Stimulated activated CD8-positive, alpha-beta memory T cell treated with anti-CD3 and anti-CD28 coated beads, Interleukin-2, amount 100 ng/mL, for 1 hour (primary cell): ENCODE results near the gene PPDPF.
A peak's percentile ranks its signal among the peaks of the same experiment; 100 is the strongest.
"Not testable (repeated sequence)": the region's sequence is repeated elsewhere in the genome, so short reads cannot be mapped to it uniquely, and the experiment has no call there.

ENCODE experiments used
- DNase-seq, 2 donors: peaks; one replicate each; pipeline ENCODE4 v3.0.0-alpha.2; 2020; ENCODE audit warnings: low read depth in 2 of 2

The PPDPF gene

DNA sequence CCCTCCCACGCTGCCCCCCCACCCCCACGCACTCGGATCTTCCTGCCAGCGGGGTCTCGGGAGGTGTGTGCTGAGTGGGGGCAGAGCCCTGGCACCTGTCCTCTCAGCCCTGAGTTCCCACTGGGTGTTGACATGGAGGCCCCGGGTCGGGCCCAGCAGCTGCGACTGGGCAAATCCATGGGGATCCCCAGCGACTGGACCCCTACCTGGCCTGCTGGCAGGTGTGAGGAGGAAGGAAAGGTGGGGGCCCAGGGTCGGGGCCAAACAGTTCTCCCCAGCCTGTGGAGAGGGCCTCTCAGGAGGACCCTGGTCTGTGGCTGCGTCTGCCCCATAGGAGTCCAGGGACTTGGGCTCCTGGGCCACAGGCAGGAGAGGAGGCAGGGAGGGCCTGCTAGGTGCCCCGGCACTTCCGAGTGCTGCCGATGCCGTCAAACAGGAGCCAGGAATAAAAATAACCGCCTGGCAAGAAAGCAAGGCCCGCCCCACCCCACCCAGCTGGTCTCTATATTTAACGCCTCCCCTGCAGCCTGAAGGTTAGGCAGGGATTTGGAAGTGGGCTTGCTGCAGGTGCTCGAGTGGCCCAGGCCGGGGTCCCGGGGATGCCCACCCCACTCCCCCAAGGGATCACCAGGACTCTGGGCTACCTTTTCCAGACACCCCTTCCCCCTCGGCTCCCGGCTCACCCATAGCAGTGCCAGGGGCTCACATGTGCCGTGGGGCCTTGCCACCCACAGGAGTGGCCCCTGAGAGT is 20.2 kb upstream of the PPDPF start:
- DNase-seq = no peak

GRCh38 chr20:63500902-63501817 is 19.4 kb upstream of the PPDPF start:
- DNase-seq = no peak

- DNase-seq = no peak
These were observed 18.5 kb upstream of the PPDPF start for GRCh38 chr20:63501818-63502670.

GRCh38 chr20:63502671-63503172 is 17.8 kb upstream of the PPDPF start:
- no peak for DNase-seq

DNA sequence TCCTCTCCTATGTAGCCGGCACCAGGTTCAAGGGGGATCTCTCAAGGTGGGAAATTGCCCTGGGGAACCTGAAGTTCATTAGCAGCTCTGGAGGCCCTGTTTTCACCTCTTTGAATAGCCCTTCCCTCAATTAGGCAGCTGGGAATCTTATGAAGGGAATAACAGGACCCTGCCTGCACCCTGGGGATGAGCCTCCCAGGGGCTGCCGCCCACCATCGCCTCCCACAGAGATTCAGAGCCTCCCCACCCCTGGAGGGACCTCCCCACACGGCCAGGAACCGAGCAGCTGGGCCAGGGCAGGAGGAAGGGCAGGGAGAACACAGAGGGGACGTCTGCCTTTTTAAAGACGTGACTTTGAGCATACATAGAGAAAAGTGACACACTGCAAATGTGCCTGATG is 17.0 kb upstream of the PPDPF start:
- DNase-seq = no peak

DNA sequence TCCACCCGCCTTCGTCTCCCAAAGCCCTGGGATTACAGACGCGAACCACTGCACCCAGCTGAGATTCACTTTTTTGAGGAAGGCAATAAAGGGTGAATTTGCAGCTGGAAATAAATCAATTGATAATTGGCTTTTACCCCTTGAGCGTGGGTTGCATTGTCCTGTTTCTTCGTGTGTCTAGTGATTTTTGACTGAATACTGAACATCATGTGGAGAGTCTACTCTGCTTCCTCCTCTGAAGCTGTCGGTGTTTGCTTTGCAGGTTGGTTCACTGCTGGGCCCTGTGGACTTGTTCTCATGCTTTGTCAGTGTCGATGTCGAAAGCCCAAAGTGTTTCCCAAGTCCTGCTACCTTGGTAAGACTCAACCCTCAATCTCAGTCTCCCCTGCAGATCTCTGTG is 15.9 kb upstream of the PPDPF start:
- DNase-seq = no peak

- DNase-seq = no peak
These were observed 15.3 kb upstream of the PPDPF start for GRCh38 chr20:63505281-63505680.

GRCh38 chr20:63505723-63506122 is 14.8 kb upstream of the PPDPF start:
- no peak for DNase-seq

DNA sequence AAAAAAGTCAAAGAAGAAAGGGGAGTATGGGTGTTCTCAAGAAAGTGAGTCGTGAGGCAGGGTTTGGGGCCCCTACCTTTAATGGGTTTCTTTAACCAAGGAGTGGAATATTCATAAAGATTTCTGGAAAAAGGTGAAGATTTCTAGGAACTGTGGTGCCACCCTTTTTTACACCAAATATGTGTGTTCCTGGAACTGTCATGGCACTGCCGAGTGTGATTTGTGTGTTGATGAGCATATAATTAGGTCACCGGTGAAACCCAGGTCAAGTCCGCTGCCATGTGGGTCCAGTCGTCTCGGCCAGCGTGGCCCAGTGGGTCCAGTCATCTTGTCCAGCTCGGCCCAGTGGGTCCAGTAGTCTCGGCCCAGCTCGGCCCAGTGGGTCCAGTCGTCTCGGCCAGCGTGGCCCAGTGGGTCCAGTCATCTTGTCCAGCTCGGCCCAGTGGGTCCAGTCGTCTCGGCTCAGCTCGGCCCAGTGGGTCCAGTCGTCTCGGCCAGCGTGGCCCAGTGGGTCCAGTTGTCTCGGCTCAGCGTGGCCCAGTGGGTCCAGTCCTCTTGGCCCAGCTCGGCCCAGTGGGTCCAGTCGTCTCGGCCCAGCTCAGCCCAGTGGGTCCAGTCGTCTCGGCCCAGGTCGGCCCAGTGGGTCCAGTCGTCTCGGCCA is 13.4 kb upstream of the PPDPF start:
- no peak for DNase-seq

GRCh38 chr20:63508072-63508768 is 12.3 kb upstream of the PPDPF start:
- no peak for DNase-seq

GRCh38 chr20:63509088-63509564 is 11.4 kb upstream of the PPDPF start:
- no peak for DNase-seq

DNA sequence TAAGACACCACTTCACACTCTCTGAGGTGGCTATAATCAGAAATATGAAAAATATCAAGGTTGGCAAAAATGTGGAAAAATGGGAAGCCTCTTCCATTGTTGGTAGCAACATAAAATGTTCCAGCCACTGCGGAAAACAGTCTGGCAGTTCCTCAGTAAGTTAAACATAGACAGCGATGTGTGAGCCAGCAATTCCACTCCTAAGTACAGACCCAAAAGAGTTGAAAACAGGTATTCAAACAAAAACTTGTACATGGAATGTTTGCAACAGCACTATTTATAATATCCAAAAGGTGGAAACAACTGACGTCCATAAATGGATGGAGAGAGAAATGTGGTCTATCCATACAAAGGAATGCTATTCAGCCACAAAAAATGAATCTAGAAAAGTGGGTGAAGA is 7.4 kb upstream of the PPDPF start:
- DNase-seq = no peak

DNA sequence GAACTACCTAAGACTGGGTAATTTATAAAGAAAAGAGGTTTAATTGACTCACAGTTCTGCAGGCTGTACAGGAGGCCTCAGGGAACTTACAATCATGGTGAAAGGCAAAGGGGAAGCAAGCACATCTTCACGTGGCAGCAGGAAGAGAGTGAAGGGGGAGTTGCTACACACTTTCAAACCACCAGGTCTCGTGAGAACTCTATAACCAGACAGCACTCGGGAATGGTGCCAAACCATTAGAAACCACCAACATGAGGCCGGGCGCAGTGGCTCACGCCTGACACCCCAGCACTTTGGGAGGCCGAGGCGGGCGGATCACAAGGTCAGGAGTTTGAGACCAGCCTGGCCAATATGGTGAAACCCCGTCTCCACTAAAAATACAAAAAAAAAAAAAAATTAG is 6.0 kb upstream of the PPDPF start:
- DNase-seq = not testable (repeated sequence)

GRCh38 chr20:63517376-63518309 is 2.9 kb upstream of the PPDPF start:
- DNase-seq = no peak

DNA sequence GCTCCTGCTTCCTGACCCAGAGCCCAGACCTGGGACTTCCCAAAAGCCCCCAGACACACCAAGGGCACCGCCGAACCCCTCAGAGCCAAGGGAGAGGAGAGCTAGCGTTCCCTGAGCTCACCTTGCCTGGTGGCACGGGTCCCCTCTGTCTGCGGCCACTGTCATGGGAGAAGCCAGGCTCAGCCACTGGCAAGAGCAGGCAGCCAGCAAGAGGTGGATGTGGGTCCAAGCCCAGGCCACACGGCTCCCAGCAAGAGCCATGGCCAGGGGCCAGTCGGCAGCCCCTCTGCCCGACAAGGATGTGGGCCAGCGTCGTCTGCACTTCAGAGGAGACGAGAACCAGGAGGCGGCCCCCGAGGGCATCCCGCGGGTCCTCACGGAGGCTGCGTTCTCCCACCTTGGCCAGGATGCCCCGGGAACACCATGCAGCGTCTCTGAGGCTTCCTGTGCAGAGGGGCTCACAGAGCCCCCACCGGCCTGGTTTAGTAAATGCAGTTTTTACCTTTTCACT is 2.2 kb upstream of the PPDPF start:
- no peak for DNase-seq

DNA sequence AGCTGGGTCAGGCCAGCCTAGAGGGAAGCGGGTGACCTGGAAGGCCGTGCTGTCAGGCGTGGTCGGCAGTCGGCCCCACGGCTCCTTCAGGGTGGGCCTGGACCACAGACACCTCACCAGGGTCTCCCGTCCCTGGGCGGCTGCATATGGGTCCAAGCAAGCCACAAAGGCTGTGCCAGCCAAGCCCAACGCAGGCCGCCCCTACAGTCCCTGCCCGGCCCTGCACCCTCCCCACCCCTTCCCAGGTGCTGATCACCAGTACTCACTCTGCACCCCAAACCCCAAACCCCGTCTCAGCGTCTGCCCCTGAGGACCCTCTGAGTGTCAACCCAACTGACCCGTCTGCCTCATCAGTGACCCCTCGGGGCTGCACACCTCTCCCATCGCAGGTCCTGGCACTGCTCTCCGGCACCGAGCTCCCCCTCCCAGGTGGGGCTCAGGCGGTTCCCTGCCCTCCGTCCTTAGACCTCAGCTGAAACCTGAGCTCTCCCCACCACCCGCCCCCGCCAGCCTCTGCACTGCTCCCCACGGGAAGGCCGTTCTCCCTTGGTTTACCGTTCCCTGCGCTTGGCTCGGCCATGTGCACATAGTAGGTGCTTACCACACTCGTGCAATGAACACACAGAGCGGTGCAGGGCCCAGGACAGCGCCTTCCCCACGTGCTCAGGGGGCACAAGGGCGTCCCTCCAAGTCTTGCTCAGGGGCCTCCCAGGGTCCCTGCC is 1.5 kb upstream of the PPDPF start:
- DNase-seq = no peak

- DNase-seq = peak; percentile 30 to 46
These were observed 679 bp upstream of the PPDPF start for GRCh38 chr20:63519668-63520503.
